ENCODE data around the gene ICA1. TPM values are rescaled to one million over a fixed set of nuclear protein-coding genes. Genes with fewer than 3 reads are reported as not detected.

ICA1 gene
- total RNA-seq, 1 experiment from 2014 or later, result 3.2 TPM

DNA sequence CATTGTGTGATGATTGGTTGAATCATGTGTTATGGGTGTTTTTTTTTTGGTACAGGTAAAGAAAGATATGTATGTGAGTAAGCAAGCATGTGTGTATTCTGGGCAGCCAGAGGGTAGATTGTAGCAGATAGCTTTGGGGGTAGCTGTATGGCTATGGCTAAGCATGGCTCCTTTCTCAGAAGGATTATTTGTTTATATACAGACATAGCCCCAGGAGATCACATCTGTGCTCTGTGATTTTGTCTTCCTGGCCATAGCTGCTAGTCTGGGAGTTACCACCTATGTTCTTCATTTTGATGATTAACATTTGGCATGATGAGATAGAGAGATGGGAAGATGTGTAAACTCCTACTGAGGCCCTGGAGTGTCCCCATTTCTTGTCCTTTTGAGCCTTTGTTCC lies 23.2 kb upstream of the ICA1 start:
- Histone ChIP-seq H3K4me1 (ENCODE audit: insufficient read depth, low read length) (no peaks in the 10 kb centered on the region), H4K20me1 (ENCODE audit: low read length) (no peaks in the 10 kb centered on the region), H3K79me2 (ENCODE audit: low read length) (no peaks in the 10 kb centered on the region), H3K4me2 (ENCODE audit: low read length) (no peak overlapping the region), H3K9me2 (replicated peaks; ENCODE audit: low read length) (no peaks in the 10 kb centered on the region), H3K27ac (ENCODE audit: low read length) (no peak overlapping the region), H3K9ac (ENCODE audit: low read length) (no peak overlapping the region), H3K27me3 (ENCODE audit: low read length) (no peaks in the 10 kb centered on the region), H3K36me3 (ENCODE audit: low read depth, low read length) (no peaks in the 10 kb centered on the region), H3K9me3 (ENCODE audit: low read length) (no peaks in the 10 kb centered on the region), H3F3A (ENCODE audit: low read length, unreplicated experiment) (no peaks in the 10 kb centered on the region), H2AFZ (ENCODE audit: low read length) (no peak overlapping the region), H3K4me3 (ENCODE audit: low read length) (no peak overlapping the region)
- TF ChIP-seq EZH2 (IDR thresholded peaks at IDR 0.05; ENCODE audit: low read length, unreplicated experiment), result no peak
- TF ChIP-seq EZH2phosphoT487 (IDR thresholded peaks at IDR 0.05; ENCODE audit: borderline replicate concordance, low read length), result no peak
- TF ChIP-seq, protein P1, sequence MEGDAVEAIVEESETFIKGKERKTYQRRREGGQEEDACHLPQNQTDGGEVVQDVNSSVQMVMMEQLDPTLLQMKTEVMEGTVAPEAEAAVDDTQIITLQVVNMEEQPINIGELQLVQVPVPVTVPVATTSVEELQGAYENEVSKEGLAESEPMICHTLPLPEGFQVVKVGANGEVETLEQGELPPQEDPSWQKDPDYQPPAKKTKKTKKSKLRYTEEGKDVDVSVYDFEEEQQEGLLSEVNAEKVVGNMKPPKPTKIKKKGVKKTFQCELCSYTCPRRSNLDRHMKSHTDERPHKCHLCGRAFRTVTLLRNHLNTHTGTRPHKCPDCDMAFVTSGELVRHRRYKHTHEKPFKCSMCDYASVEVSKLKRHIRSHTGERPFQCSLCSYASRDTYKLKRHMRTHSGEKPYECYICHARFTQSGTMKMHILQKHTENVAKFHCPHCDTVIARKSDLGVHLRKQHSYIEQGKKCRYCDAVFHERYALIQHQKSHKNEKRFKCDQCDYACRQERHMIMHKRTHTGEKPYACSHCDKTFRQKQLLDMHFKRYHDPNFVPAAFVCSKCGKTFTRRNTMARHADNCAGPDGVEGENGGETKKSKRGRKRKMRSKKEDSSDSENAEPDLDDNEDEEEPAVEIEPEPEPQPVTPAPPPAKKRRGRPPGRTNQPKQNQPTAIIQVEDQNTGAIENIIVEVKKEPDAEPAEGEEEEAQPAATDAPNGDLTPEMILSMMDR (conservative IDR thresholded peaks at IDR 0.05; ENCODE audit: low read depth, low read length), result no peak
- DNase-seq (no peak), ATAC-seq (no peak)
- CTCF ChIA-PET, result no interaction called here
- POLR2A ChIA-PET (ENCODE audit: unreplicated experiment), result interaction anchor here (0.6 kb wide), 1 partner anchor 21 kb away, joined by 12 read pairs; no protein-coding TSS in a partner anchor
- BruUV-seq (replicated peaks), result no TSS peak
- intact Hi-C loops (cut with micrococcal nuclease), result no loop called here

DNA sequence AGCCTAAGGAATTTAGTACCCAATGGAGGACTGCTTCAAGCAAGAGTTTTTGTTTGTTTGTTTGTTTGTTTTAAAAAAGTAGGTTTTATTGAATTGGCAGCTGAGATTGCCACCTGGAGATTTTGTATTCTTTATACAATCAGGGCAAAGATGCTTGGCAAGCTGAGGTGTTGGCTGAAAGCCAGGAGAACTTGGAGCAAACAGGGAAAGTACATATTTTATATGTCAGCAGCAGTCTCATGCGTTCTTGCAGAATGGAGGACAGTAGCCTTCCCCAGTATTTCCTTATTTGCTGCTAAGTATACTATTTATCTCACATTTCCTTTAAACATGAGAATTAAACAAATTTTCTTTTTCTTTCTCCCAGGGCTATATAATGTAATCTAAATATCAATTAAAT lies 22.6 kb upstream of the ICA1 start:
- no peaks in the 10 kb centered on the region for H3F3A ChIP-seq (ENCODE audit: low read length, unreplicated experiment)
- H3K4me3 ChIP-seq (ENCODE audit: low read length), result no peak overlapping the region
- BruUV-seq (replicated peaks), result no TSS peak
- H3K27ac ChIP-seq (ENCODE audit: low read length), result no peak overlapping the region
- H3K9me2 ChIP-seq (replicated peaks; ENCODE audit: low read length), result no peaks in the 10 kb centered on the region
- H3K9me3 ChIP-seq (ENCODE audit: low read length), result no peaks in the 10 kb centered on the region
- H4K20me1 ChIP-seq (ENCODE audit: low read length), result no peaks in the 10 kb centered on the region
- H3K4me2 ChIP-seq (ENCODE audit: low read length), result no peak overlapping the region
- ATAC-seq (no peak), DNase-seq (no peak)
- H3K9ac ChIP-seq (ENCODE audit: low read length), result no peak overlapping the region
- H3K36me3 ChIP-seq (ENCODE audit: low read depth, low read length), result no peaks in the 10 kb centered on the region
- CTCF ChIA-PET, result no interaction called here
- H3K79me2 ChIP-seq (ENCODE audit: low read length), result no peaks in the 10 kb centered on the region
- POLR2A ChIA-PET (ENCODE audit: unreplicated experiment), result no interaction called here
- no peak overlapping the region for H2AFZ ChIP-seq (ENCODE audit: low read length)
- TF ChIP-seq EZH2 (IDR thresholded peaks at IDR 0.05; ENCODE audit: low read length, unreplicated experiment) (no peak), EZH2phosphoT487 (IDR thresholded peaks at IDR 0.05; ENCODE audit: borderline replicate concordance, low read length) (no peak)
- TF ChIP-seq, protein P1 (conservative IDR thresholded peaks at IDR 0.05; ENCODE audit: low read depth, low read length), result no peak
- no peaks in the 10 kb centered on the region for H3K4me1 ChIP-seq (ENCODE audit: insufficient read depth, low read length)
- intact Hi-C loops (cut with micrococcal nuclease), result no loop called here
- H3K27me3 ChIP-seq (ENCODE audit: low read length), result no peaks in the 10 kb centered on the region

DNA sequence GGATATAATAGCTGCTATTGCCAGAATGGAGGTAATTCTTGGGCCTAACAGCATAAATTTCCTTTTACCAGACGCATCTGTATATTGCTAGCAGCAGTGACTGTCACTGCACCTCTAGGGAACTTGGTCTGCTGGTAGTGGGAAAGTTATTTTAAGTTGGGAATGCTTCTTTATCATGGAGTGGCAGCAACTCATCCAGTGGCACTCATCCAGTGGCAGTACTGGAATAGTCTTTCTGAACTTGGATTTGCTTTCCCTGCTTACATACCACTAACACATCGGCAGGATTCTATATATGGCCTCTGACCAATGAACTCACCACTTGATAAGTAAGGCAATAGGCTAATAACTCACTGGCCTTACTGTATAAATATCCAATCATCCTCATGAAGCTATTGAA lies 22.0 kb upstream of the ICA1 start:
- Histone ChIP-seq H3K4me3 (ENCODE audit: low read length) (no peak overlapping the region), H3K27me3 (ENCODE audit: low read length) (no peaks in the 10 kb centered on the region), H3K9me2 (replicated peaks; ENCODE audit: low read length) (no peaks in the 10 kb centered on the region), H4K20me1 (ENCODE audit: low read length) (no peaks in the 10 kb centered on the region), H3K9me3 (ENCODE audit: low read length) (no peaks in the 10 kb centered on the region), H3K79me2 (ENCODE audit: low read length) (no peaks in the 10 kb centered on the region), H3K27ac (ENCODE audit: low read length) (no peak overlapping the region), H3K36me3 (ENCODE audit: low read depth, low read length) (no peaks in the 10 kb centered on the region), H3F3A (ENCODE audit: low read length, unreplicated experiment) (no peaks in the 10 kb centered on the region), H3K4me2 (ENCODE audit: low read length) (no peak overlapping the region), H2AFZ (ENCODE audit: low read length) (no peak overlapping the region), H3K9ac (ENCODE audit: low read length) (no peak overlapping the region), H3K4me1 (ENCODE audit: insufficient read depth, low read length) (no peaks in the 10 kb centered on the region)
- ChIA-PET CTCF (no interaction called here), POLR2A (ENCODE audit: unreplicated experiment) (no interaction called here)
- ATAC-seq (no peak), DNase-seq (no peak)
- no TSS peak for BruUV-seq (replicated peaks)
- TF ChIP-seq EZH2 (IDR thresholded peaks at IDR 0.05; ENCODE audit: low read length, unreplicated experiment) (no peak), EZH2phosphoT487 (IDR thresholded peaks at IDR 0.05; ENCODE audit: borderline replicate concordance, low read length) (no peak)
- intact Hi-C loops (cut with micrococcal nuclease), result no loop called here

Data from PC-3 (cell line).